ENCODE measurements around the gene HSD17B12.

- TF ChIP-seq CTCF (IDR thresholded peaks at IDR 0.05) (no peak), POLR2AphosphoS5 (IDR thresholded peaks at IDR 0.05; ENCODE audit: insufficient read depth in 1 of 2, low read depth in 1 of 2) (no peak)
These were observed 139.4 kb downstream of the HSD17B12 start for GRCh38 chr11:43819926-43820325.
